HG03521 (cell line): Measurements from ENCODE around the gene KRTAP5-1.
"Not testable (repeated sequence)": the region's sequence is repeated elsewhere in the genome, so short reads cannot be mapped to it uniquely, and the experiment has no call there.

Experiments used
- ATAC-seq: cut with Tn5 transposase; IDR thresholded peaks from one replicate; pipeline ENCODE4 v1.9.1; 2021; ENCODE audit warnings: mild to moderate bottlenecking, moderate library complexity; ENCODE audit not compliant: unreplicated experiment

Gene KRTAP5-1

GRCh38 chr11:1603629-1604028, 18.5 kb upstream of the KRTAP5-1 start:
- ATAC-seq: no peak

- not testable (repeated sequence) for ATAC-seq
These were observed 16.6 kb upstream of the KRTAP5-1 start for GRCh38 chr11:1601663-1602062.

GRCh38 chr11:1600626-1601025, 15.5 kb upstream of the KRTAP5-1 start:
- no peak for ATAC-seq

GRCh38 chr11:1598816-1599215, 13.7 kb upstream of the KRTAP5-1 start:
- no peak for ATAC-seq

GRCh38 chr11:1598406-1598805, 13.3 kb upstream of the KRTAP5-1 start:
- not testable (repeated sequence) for ATAC-seq

- no peak for ATAC-seq
These were observed 12.9 kb upstream of the KRTAP5-1 start, which contains the start of gene KRTAP5-2 for GRCh38 chr11:1597994-1598380. TSS of gene KRTAP5-2 (minus strand) at chr11:1598294. CDS start at chr11:1598250, 44 bp downstream.

- ATAC-seq: no peak
These were observed 12.4 kb upstream of the KRTAP5-1 start for GRCh38 chr11:1597331-1597993.

GRCh38 chr11:1596576-1597121, 11.6 kb upstream of the KRTAP5-1 start:
- not testable (repeated sequence) for ATAC-seq

- ATAC-seq: not testable (repeated sequence)
These were observed 11.0 kb upstream of the KRTAP5-1 start for GRCh38 chr11:1595994-1596575.

GRCh38 chr11:1592628-1593027, 7.5 kb upstream of the KRTAP5-1 start:
- no peak for ATAC-seq

GRCh38 chr11:1589996-1590395, 4.9 kb upstream of the KRTAP5-1 start:
- no peak for ATAC-seq

GRCh38 chr11:1589191-1589963, 4.3 kb upstream of the KRTAP5-1 start:
- not testable (repeated sequence) for ATAC-seq

GRCh38 chr11:1586699-1587098, 1.6 kb upstream of the KRTAP5-1 start:
- no peak for ATAC-seq

- not testable (repeated sequence) for ATAC-seq
These were observed 2.2 kb downstream of the KRTAP5-1 start for GRCh38 chr11:1582909-1583308.

- ATAC-seq: no peak
These were observed 3.1 kb downstream of the KRTAP5-1 start for GRCh38 chr11:1581976-1582375.

GRCh38 chr11:1576825-1577224, 8.3 kb downstream of the KRTAP5-1 start:
- ATAC-seq: no peak

GRCh38 chr11:1575756-1576155, 9.3 kb downstream of the KRTAP5-1 start:
- not testable (repeated sequence) for ATAC-seq

GRCh38 chr11:1574933-1575242, 10.2 kb downstream of the KRTAP5-1 start:
- ATAC-seq: no peak

- no peak for ATAC-seq
These were observed 10.7 kb downstream of the KRTAP5-1 start for GRCh38 chr11:1574238-1574932.

GRCh38 chr11:1573903-1574237, 11.2 kb downstream of the KRTAP5-1 start:
- no peak for ATAC-seq
